Activated T-helper 17 cell treated with anti-CD3 and anti-CD28 coated beads, Interleukin-2, amount 50 U/mL, for 72 hours (primary cell): ENCODE results near the gene CAPZA2. TPM values are rescaled to one million over a fixed set of nuclear protein-coding genes. Genes with fewer than 3 reads are reported as not detected.
"Not testable (repeated sequence)": the region's sequence is repeated elsewhere in the genome, so short reads cannot be mapped to it uniquely, and the experiment has no call there.

Experiments used
- ATAC-seq: fragments of 150-1000 bp; cut with Tn5 transposase; replicated peaks from 2 replicates; pipeline ENCODE4 v1.10.0; 2021; ENCODE audit warnings: mild to moderate bottlenecking, moderate library complexity
- H3K27ac Mint-ChIP-seq: one replicate; pipeline ENCODE4 v1.8.0; 2022; ENCODE audit warnings: mixed read lengths
- H3K27me3 Mint-ChIP-seq: one replicate; pipeline ENCODE4 v1.8.0; 2022; ENCODE audit warnings: mixed read lengths
- H3K36me3 Mint-ChIP-seq: one replicate; pipeline ENCODE4 v1.8.0; 2022; ENCODE audit warnings: low read depth, mild to moderate bottlenecking, mixed read lengths
- H3K4me1 Mint-ChIP-seq: one replicate; pipeline ENCODE4 v1.8.0; 2022; ENCODE audit warnings: mixed read lengths
- H3K4me3 Mint-ChIP-seq: one replicate; pipeline ENCODE4 v1.8.0; 2022; ENCODE audit warnings: mild to moderate bottlenecking, mixed read lengths
- H3K9me3 Mint-ChIP-seq: one replicate; pipeline ENCODE4 v1.8.0; 2022; ENCODE audit warnings: mixed read lengths
- total RNA-seq, 2 donors: library from RNA; stranded (reverse); gene quantifications; one replicate each; pipeline ENCODE4 v1.2.3, GENCODE V29; 2022

The CAPZA2 gene
- total RNA-seq, 2 donors from 2014 or later = 108 to 181 TPM

DNA sequence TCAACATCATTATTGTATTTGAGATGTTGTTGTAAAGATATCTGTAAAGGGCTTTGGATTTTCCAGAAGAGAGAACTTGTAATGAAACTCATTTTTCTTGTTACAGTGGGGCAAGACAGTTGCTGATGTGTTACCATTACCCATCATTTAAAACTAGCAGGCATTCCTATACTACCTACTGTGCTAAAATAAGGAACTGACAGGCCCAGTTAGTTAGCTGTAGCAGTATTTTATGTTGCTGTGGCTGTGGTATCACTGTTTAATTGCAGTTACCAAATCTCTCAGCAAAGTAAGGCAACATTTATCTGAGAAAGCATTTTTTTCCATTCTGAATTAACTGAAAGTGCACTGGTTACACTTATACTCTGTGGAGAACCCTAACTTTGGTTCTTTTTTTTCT lies 100.8 kb downstream of the CAPZA2 start:
- Mint-ChIP-seq H3K4me3 (no peak overlapping the region), H3K36me3 (no peaks in the 10 kb centered on the region), H3K9me3 (no peaks in the 10 kb centered on the region), H3K4me1 (peaks cover 11% of the 10 kb centered on the region), H3K27ac (no peak overlapping the region), H3K27me3 (peaks cover under 1% of the 10 kb centered on the region)
- ATAC-seq = no peak

DNA sequence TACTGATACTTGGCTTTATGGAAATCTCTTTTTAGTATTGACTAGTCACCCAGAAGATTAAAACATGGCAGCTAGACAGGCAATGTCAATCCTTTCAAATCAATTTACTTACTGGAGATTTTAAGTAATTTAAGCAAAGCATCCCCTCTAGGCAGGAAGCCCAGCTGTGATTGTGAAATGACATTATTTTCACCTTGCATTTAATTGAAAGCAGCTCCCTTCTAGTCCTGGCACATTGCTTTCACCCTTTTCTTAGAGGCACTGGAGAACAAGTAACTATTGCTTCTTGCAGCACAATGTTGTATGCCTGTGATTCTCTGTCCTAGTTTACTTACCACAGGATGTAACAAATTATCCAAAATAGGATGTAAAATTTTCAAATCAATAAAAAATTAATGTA lies 104.2 kb downstream of the CAPZA2 start:
- Mint-ChIP-seq H3K4me1 (peaks cover 17% of the 10 kb centered on the region), H3K27me3 (peaks cover 5% of the 10 kb centered on the region), H3K9me3 (no peaks in the 10 kb centered on the region), H3K4me3 (no peak overlapping the region), H3K36me3 (no peaks in the 10 kb centered on the region), H3K27ac (no peak overlapping the region)
- no peak for ATAC-seq

DNA sequence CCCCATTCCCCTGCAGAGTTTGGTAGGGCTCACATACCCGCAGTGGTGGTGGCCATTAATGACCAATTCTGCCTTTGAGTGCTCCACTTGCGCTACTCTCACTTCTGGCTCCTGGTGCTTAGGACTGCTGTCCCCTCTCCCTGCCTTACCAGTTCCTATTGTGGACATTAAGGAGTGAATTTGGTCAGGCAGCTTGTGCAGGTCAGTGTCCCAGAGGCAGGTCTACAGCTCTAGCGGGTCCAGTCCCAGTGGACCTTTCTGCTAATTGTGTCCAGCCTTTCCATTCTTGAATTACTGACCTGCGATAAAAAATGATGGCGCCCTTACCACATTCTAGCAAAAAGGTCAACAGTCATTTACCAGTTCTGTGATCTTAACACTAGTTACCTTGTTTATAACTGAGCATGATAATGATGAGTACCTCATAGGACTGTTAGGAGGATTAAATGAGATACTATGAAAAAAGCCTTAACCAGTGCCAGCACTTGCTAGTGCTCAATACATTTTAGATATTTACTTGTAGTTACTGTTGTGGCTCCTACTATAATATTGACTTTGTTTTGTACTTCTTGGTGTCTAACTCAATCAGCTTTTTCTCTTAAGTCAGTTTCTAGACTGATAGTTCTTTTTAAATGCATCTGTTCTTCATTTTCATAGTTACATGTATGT lies 105.0 kb downstream of the CAPZA2 start:
- no peaks in the 10 kb centered on the region for H3K36me3 Mint-ChIP-seq
- H3K4me3 Mint-ChIP-seq = no peak overlapping the region
- ATAC-seq = no peak
- H3K27me3 Mint-ChIP-seq = peaks cover 5% of the 10 kb centered on the region
- no peaks in the 10 kb centered on the region for H3K9me3 Mint-ChIP-seq
- no peak overlapping the region for H3K27ac Mint-ChIP-seq
- peaks cover 12% of the 10 kb centered on the region for H3K4me1 Mint-ChIP-seq

DNA sequence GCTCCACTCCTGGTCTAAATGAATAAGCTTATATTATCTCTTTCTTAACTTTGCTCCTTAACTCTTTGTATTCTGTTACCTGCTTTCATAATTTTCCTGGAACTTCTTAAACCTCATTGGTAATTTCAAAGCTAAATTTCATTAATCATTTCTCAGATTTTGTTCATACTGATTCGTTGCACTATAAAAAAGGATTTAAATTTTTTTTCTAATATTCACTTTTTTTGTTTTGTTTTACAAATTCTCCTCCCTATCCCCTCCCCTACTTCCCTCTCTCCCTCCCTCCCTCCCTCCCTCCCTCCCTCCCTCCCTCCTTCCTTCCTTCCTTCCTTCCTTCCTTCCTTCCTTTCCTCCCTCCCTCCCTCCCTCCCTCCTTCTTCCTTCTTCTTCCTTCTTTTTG lies 105.6 kb downstream of the CAPZA2 start:
- no peak for ATAC-seq
- Mint-ChIP-seq H3K27me3 (peaks cover 5% of the 10 kb centered on the region), H3K27ac (no peak overlapping the region), H3K4me1 (peaks cover 12% of the 10 kb centered on the region), H3K36me3 (no peaks in the 10 kb centered on the region), H3K9me3 (no peaks in the 10 kb centered on the region), H3K4me3 (no peak overlapping the region)

DNA sequence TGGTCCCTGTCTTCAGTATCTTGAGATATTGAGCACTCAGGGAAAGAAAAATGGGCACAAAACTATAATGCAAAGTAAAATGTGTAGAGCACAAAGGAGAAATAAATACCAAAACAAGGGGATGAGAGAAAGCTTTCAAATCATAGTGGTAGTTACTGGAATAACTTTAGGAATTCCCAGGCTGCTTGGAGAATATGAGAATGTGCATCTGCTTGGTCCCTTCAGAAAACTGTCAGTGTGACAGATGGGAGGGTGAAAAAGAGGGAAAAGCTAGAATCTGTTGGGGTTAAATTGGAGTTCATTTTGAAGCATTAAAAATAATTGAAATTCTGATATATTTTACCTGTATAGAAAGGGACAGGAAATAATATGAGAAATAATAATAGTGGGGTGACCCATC lies 106.2 kb downstream of the CAPZA2 start:
- Mint-ChIP-seq H3K27ac (no peak overlapping the region), H3K4me1 (peaks cover 12% of the 10 kb centered on the region), H3K36me3 (no peaks in the 10 kb centered on the region), H3K4me3 (no peak overlapping the region), H3K27me3 (peaks cover 5% of the 10 kb centered on the region), H3K9me3 (no peaks in the 10 kb centered on the region)
- no peak for ATAC-seq

DNA sequence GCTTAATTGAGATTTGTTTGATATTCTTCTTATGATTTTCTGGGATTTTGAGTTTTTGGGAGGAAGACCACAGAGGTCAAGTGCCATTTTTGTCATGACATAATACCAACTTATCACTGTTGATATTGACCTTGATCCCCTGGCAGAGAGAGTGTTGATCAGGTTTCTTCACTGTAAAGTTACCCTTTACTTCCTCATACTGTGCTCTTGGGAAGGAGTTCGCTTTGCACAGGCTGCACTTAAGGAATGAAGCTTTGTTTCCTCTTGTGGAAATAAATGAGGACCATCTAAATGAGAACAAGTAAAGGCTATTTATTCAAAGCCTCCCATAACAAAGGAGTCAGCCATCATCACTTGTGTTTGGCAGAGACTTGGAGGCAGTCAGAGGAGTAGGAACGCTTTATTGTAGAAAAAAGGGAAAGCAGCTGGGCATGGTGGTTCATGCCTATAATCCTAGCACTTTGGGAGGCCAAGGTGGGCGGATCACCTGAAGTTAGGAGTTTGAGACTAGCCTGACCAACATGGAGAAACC lies 107.0 kb downstream of the CAPZA2 start:
- H3K27me3 Mint-ChIP-seq = peaks cover 5% of the 10 kb centered on the region
- H3K36me3 Mint-ChIP-seq = no peaks in the 10 kb centered on the region
- peak overlapping the region; percentile 1 for H3K27ac Mint-ChIP-seq
- H3K4me3 Mint-ChIP-seq = no peak overlapping the region
- no peak for ATAC-seq
- H3K9me3 Mint-ChIP-seq = no peaks in the 10 kb centered on the region
- peaks cover 12% of the 10 kb centered on the region for H3K4me1 Mint-ChIP-seq

DNA sequence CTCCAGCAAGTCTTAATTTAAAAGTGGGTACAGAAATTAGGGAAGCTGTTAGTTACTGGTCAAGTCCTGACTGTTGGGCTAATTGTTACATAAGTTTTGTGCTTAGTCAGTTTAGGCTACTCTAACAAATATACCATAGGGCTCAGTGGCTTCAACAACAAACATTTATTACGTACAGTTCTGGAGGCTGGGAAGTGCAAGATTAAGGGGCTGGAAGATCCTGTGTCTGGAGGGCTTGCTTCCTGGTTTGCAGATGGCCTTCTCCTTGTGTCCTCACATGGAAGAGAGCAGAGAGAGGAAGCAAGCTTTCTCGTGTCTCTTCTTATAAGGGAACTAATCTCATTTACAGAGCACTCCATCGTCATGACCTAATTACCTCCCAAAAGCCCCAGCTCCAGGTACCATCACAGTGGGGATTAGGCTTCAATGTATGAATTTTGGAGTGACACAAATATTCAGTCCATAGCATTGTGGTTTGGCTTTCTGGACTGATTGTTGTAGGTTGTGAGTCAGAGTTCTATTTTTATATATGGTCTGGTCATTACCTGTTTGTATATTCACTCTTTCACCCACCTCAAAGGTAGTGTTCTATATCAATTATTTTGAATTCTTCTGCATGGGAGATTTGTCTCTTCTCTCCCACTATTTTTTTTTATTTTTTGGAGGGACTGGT lies 108.0 kb downstream of the CAPZA2 start:
- Mint-ChIP-seq H3K4me1 (peaks cover 12% of the 10 kb centered on the region), H3K36me3 (no peaks in the 10 kb centered on the region), H3K4me3 (no peak overlapping the region), H3K27ac (peak overlapping the region; percentile 1), H3K9me3 (no peaks in the 10 kb centered on the region), H3K27me3 (peaks cover 5% of the 10 kb centered on the region)
- peak; percentile 76 for ATAC-seq

DNA sequence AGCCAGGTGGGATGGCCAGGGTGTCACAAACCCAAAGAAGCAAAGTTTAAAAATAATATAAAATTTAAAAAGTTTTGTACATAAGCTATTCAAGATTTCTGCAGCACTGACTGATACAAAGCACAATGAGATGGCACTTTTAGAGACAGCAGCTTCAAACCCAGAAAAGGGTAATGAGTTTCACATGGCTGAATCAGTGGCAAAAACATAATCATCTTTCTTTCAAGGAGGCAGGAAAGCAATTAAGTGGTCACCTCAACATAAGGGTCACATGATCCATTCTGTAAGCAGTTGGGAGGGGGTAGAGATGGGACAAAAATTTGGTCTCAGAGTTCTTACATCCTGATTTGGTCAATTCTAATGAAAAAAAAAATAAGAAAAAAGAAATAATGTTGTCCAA lies 108.8 kb downstream of the CAPZA2 start:
- H3K36me3 Mint-ChIP-seq, H3K9me3 Mint-ChIP-seq, H3K4me3 Mint-ChIP-seq, H3K27me3 Mint-ChIP-seq, H3K27ac Mint-ChIP-seq: not testable (repeated sequence)
- peaks cover 12% of the 10 kb centered on the region for H3K4me1 Mint-ChIP-seq
- ATAC-seq = peak; percentile 55

Other genes with a start within 250 kb of the CAPZA2 start
- gene MET, start 190.4 kb upstream of the CAPZA2 start, total RNA-seq = 1 to 10 TPM in 1 of 2 donors, under 1 TPM in 1; 0.08 to 1.6 TPM
- 10 to 100 TPM; 12.5 to 14.4 TPM for gene ST7, start 90.9 kb downstream of the CAPZA2 start, total RNA-seq